Measurements from ENCODE around the gene HARS1. TPM values are rescaled to one million over a fixed set of nuclear protein-coding genes. Genes with fewer than 3 reads are reported as not detected.

The HARS1 gene
- total RNA-seq, 1 donor from 2014 or later: 46.9 TPM

DNA sequence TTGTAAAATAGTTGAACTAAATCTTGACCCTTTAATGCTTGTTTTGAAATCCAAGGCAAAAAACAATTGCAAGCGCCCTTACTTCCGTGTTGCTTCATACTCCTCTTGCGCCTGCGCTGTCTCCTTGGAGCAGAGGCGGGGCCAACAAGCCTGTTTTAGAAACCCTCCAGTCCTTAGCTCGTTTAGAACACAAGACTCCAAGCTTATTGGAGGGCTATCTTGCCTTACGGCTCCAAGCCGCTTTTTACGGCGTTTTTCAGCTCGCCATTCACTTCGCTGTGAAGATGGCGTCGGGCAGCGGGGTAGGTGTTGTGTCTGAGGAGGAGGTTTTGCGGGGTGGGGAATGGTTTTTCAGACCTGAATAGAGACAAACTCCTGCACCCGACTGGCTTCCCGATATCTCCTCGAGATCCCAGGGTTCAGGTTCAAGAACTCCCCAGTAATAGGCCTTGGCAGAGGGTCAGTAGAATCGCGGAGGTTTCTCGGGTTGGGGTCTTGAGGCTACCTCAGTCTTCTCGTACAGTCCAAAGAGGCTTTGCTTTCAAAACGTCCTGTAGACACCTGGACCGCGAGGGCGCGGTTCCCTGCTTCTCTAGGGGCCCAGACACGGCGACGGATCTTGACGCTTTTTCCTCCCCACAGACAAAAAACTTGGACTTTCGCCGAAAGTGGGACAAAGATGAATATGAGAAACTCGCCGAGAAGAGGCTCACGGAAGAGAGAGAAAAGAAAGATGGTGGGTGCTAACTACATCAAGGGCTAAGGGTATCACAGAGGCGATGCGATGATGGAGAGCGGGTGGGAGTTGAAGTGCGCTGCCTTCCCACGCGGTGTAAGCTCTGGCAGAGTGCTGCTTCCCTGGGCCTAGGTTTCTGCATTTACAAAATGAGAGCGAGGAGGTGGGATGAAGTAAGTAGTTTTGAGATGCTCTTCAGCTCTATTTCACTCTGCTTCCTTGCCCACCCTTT is 9.3 kb upstream of the HARS1 start, which contains the start of gene ZMAT2:
Gene ZMAT2, plus strand, starts transcription at position 271 of the 968 bp plus-strand sequence. Its CDS starts 14 bp downstream, at position 285.
- no peaks in the 10 kb centered on the region for H3K27me3 ChIP-seq
- peak within 1 kb of the TSS; percentile 80 for H3K27ac ChIP-seq
- peaks cover 83% of the 10 kb centered on the region for H3K36me3 ChIP-seq

DNA sequence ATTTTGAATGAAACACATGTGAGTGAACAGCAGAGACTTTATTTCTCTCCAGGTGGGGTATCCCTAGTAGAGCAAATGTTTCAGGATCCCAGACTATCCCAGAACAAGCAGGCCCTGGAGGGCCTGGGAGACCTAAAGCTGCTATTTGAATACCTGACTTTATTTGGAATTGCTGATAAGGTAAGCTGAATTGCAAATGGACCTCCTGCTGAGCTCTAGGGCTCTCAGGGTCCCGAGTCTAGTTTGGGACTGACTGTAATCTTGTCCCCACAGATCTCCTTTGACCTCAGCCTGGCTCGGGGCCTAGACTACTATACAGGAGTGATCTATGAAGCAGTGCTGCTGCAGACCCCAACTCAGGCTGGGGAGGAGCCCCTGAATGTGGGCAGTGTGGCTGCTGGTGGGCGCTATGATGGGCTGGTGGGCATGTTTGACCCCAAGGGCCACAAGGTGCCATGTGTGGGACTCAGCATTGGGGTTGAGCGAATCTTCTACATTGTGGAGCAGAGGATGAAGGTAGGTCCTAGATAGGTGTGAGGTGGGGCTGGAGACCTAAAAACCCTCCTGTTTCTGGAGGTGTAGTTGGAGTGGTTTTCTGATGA is 5.8 kb upstream of the HARS1 start:
- peaks cover 28% of the 10 kb centered on the region for H3K4me1 ChIP-seq
- no peak for ATAC-seq
- no peak for DNase-seq
- TF ChIP-seq, protein P1, sequence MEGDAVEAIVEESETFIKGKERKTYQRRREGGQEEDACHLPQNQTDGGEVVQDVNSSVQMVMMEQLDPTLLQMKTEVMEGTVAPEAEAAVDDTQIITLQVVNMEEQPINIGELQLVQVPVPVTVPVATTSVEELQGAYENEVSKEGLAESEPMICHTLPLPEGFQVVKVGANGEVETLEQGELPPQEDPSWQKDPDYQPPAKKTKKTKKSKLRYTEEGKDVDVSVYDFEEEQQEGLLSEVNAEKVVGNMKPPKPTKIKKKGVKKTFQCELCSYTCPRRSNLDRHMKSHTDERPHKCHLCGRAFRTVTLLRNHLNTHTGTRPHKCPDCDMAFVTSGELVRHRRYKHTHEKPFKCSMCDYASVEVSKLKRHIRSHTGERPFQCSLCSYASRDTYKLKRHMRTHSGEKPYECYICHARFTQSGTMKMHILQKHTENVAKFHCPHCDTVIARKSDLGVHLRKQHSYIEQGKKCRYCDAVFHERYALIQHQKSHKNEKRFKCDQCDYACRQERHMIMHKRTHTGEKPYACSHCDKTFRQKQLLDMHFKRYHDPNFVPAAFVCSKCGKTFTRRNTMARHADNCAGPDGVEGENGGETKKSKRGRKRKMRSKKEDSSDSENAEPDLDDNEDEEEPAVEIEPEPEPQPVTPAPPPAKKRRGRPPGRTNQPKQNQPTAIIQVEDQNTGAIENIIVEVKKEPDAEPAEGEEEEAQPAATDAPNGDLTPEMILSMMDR (IDR thresholded peaks at IDR 0.05): no peak
- intact Hi-C loops (cut with DNase I): no loop called here
- no peaks in the 10 kb centered on the region for H3K27me3 ChIP-seq
- no peaks in the 10 kb centered on the region for H3K9me3 ChIP-seq
- H3K36me3 ChIP-seq: peaks cover 70% of the 10 kb centered on the region
- no peak overlapping the region for H3K27ac ChIP-seq
- H3K4me3 ChIP-seq: no peak overlapping the region

More for the DNA sequence above, 9.3 kb upstream of the HARS1 start, which contains the start of gene ZMAT2:
- no peaks in the 10 kb centered on the region for H3K9me3 ChIP-seq
- H3K4me1 ChIP-seq: peaks cover 12% of the 10 kb centered on the region
- TF ChIP-seq, protein P1 (IDR thresholded peaks at IDR 0.05): no peak
- DNase-seq (peak; percentile 95), ATAC-seq (peak; percentile 99)
- intact Hi-C loops (cut with DNase I): no loop called here
- peak within 1 kb of the TSS; percentile 90 for H3K4me3 ChIP-seq

DNA sequence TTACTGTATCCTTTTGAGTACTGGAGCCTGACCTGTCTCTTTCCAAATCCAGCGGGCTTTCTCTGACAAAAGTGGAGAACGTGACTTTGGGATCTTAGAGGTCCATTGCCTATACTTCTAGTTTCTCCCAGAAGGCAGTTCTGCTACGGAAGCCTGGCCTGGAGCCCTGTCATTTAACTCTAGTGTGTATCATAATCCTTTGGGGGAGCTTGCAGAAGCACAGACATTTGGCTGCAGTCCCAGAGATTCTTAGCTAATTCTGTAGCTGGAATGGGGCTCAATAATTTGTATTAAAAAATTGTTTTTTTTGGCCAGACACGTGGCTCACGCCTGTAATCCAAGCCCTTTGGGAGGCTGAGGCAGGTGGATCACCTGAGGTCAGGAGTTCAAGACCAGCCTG is 3.1 kb upstream of the HARS1 start:
- TF ChIP-seq, protein P1 (IDR thresholded peaks at IDR 0.05): no peak
- H3K4me1 ChIP-seq: peaks cover 27% of the 10 kb centered on the region
- H3K9me3 ChIP-seq: no peaks in the 10 kb centered on the region
- no peak overlapping the region for H3K4me3 ChIP-seq
- H3K27ac ChIP-seq: no peak overlapping the region
- DNase-seq: no peak
- H3K36me3 ChIP-seq: peaks cover 60% of the 10 kb centered on the region
- ATAC-seq: no peak
- H3K27me3 ChIP-seq: no peaks in the 10 kb centered on the region
- intact Hi-C loops (cut with DNase I): no loop called here

DNA sequence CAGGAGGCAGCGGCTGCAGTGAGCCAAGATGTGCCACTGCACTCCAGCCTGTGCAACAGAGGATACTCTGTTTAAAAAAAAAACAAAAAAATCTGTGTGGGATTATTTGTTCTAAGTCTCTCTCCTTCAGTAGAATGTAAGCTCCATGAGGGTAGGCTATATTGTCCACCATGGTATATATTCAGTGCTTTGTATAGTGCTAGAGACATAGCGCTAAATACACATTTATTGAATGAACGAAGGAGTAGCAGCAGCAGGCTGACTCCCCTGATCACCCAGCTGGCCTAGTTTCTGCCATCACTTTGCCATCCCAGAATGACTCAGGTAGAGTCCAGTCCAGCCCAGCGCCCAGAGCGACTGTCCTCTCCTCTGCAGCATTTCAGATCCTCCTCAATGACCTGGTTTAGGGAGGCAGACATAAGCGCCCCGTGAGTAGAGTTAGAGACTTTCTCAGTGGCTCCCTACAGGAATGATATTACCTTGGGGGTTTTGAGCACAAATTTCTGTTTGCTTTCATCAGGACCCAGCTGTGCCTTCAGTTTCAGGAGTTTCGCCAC is 716 bp downstream of the HARS1 start:
- intact Hi-C loops (cut with DNase I): no loop called here
- ATAC-seq (no peak), DNase-seq (no peak)
- H3K27me3 ChIP-seq: no peaks in the 10 kb centered on the region
- H3K4me1 ChIP-seq: peaks cover 27% of the 10 kb centered on the region
- peak overlapping the region; percentile 85 for H3K27ac ChIP-seq
- no peaks in the 10 kb centered on the region for H3K9me3 ChIP-seq
- TF ChIP-seq, protein P1 (IDR thresholded peaks at IDR 0.05): no peak
- peak overlapping the region; percentile 70 for H3K4me3 ChIP-seq
- peaks cover 53% of the 10 kb centered on the region for H3K36me3 ChIP-seq

DNA sequence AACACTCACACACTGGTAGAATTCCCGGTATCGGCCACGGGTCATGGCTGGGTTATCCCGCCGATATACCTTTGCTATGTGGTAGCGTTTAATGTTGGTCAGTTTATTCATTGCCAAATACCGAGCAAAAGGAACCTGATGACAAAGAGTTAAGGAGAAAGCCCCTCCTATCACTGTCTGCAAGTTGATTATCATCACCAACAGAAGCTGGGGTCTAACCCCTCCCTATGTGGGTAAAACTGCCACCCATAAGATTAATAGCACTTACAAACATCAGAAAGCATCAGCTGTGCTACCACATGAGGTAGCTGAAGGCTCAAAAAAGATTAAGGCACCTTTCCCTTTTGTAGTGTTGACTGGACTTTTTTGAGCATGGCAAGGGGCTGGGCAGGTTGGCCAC is 12.2 kb downstream of the HARS1 start:
- DNase-seq (no peak), ATAC-seq (no peak)
- intact Hi-C loops (cut with DNase I): no loop called here
- H3K4me3 ChIP-seq: no peak overlapping the region
- TF ChIP-seq, protein P1 (IDR thresholded peaks at IDR 0.05): no peak
- H3K4me1 ChIP-seq: no peaks in the 10 kb centered on the region
- no peaks in the 10 kb centered on the region for H3K9me3 ChIP-seq
- H3K36me3 ChIP-seq: peaks cover 92% of the 10 kb centered on the region
- no peaks in the 10 kb centered on the region for H3K27me3 ChIP-seq
- H3K27ac ChIP-seq: no peak overlapping the region
